HG03060 (cell line): ENCODE results near the gene OR6C4.
"Not testable (repeated sequence)": the region's sequence is repeated elsewhere in the genome, so short reads cannot be mapped to it uniquely, and the experiment has no call there.

Experiments used
- ATAC-seq: cut with Tn5 transposase; IDR thresholded peaks from one replicate; pipeline ENCODE4 v1.9.1; 2021; ENCODE audit warnings: low read depth, moderate number of reproducible peaks; ENCODE audit not compliant: unreplicated experiment

OR6C4 gene

GRCh38 chr12:55549302-55549701 is at the start of gene OR6C4:
TSS of gene OR6C4 (plus strand) at chr12:55549602. CDS start at chr12:55551227, 1,625 bp downstream.
- no peak for ATAC-seq

DNA sequence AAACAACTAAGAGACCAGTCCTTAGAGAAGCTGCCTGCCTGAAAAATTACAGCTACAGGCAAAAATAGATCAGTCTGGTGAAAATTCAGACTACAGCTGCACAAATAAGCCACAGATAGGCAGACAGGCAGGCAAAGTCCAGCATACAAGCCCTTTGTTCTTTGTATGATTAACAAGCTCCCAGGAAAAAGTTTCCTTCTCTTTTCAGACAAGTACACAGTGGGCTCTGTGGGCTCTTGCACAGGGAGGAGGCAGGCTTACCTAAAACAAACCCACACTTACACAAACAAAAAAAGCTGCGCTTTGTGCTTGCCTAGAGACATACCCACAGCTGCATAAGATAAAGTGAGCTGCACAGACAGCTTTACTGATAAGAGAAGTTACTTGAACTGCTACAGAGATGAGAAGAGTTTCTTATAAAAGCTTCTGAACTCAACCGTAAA is 49.6 kb upstream of the OR6C4 start:
- no peak for ATAC-seq

DNA sequence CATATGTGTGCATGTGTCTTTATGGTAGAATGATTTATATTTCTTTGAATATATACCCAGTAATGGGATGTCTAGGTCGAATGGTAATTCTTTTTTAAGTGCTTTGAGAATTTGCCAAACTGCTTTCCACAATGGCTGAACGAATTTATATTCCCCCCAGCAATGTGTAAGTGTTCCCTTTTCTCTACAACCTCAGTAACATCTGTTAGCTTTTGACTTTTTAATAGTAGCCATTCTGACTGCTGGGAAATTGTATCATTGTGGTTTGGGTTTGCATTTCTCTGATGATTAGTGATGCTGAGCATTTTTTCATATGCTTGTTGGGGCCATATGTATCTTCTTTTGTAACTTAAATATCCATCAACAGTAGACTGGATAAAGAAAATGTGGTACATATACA is 47.8 kb upstream of the OR6C4 start:
- ATAC-seq, result no peak

DNA sequence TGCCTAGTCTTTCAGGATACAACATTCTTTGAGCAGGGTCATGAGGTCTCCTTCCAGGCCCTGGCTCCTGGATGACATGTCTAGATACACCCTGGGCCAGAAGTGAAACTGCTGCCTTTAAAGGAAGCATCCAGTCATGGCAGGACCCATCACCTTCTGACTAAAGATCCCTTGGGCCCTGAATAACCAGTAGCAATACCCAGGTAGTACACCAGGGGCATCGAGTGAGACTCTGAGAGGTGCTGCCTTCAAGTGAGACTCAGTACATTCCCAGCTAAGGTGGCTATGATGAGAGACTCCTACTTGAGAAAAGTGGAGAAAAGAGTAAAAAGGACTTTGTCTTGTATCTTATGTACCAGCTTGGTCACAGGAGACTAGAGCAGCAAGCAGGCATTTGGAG is 33.7 kb upstream of the OR6C4 start:
- no peak for ATAC-seq

DNA sequence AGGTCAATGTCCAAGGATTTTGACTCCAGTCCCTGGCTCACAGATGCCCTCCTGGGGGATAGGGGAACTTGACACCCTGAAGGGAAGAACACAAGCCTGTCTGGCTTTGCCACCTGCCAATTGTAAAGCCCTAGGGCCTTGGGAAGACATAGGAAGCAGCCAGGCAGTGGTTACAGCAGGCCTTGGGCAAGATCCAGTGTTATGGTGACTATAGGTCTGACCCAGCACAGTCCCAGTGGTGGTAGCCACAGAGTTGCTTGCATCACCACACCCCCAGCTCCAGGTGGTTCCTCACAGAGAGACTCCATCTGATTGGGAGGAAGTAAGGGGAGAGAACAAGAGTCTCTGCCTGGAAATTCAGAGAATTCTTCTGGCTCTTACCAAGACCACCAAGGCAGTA is 33.0 kb upstream of the OR6C4 start:
- ATAC-seq, result no peak

DNA sequence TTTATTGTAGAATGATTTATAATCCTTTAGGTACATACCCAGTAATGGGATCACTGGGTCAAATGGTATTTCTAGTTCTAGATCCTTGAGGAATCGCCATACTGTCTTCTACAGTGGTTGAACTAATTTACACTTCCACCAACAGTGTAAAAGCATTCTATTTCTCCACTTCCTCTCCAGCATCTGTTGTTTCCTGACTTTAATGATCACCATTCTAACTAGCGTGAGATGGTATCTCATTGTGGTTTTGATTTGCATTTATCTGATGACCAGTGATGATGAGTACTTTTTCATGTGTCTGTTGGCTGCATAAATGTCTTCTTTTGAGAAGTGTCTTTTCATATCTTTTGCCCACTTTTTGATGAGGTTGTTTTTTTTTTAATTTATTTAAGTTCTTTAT is 1.2 kb upstream of the OR6C4 start:
- ATAC-seq, result not testable (repeated sequence)

DNA sequence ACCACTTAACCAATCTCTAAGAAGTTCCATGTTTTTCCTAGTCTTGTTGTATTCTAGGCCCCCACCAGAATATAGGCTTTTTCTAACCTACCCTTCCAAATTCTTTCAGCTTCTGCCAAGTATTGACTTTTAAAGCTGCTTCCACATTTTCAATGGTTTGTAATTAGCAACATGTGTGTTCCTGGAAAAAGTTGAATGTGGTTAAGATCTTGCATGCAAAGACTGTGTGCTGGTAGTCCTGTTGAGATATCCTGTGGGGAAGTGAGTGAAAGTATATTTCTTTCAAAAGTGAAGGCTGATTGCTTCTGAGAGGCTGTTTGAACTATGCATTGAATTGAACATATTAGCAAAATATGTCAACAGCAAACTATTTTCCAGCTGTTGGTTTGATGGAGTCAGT is 646 bp upstream of the OR6C4 start:
- ATAC-seq, result no peak

DNA sequence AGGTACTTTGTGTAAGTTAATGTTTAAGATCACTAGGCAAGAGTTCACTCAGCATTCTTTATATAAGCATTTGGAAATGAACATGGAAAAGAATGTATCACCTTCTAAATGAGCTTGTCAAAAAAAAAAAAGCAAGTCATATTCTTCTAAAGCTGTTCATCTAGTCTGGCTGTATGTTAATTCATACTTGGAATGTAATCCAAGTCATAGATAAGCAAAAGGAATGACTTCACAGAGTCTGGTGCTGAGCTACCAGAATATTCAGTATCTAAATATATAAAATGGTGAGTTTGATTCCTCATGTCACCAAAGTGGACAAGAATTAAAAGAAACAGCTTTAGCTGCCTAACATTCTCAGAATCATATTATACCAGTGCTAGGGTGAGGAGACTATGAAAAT is 4.9 kb downstream of the OR6C4 start:
- no peak for ATAC-seq

GRCh38 chr12:55570060-55570459 is 20.7 kb downstream of the OR6C4 start:
- ATAC-seq, result not testable (repeated sequence)

- not testable (repeated sequence) for ATAC-seq
Measured at GRCh38 chr12:55570689-55571088, 21.3 kb downstream of the OR6C4 start.

GRCh38 chr12:55572168-55572567 is 22.8 kb downstream of the OR6C4 start, which contains the start of gene OR2AP1:
TSS of gene OR2AP1 (plus strand) at chr12:55572468. CDS start at chr12:55574415, 1,947 bp downstream.
- ATAC-seq, result no peak

DNA sequence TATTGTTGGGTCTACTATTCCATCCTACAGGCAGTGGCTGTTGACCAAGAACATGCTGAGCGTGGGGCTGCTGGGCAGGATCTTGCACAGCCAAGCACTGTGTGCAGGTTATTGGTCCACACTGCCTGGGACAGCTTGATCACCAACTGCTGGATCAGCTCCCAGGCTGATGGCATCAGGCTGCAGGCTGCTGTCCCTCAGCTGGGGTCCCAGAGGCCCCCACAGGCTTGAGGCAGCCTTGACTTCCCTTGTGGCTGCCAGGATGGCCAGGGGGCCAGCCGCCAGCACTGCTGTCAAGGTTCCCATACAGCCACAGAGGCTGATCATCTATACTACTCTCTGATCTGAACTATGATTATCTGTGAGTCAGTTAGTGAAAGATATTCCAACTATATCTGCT is 32.7 kb downstream of the OR6C4 start:
- ATAC-seq, result no peak

GRCh38 chr12:55585817-55586216 is 36.4 kb downstream of the OR6C4 start:
- ATAC-seq, result no peak

GRCh38 chr12:55590152-55590551 is 40.8 kb downstream of the OR6C4 start:
- not testable (repeated sequence) for ATAC-seq
